SK-N-SH (cell line): ENCODE results near the gene PRL.

Source experiments
- CHD2 ChIP-seq: fragments of 150-350 bp; IDR thresholded peaks from 2 replicates; pipeline ENCODE4 v1.6.1; 2018; ENCODE audit warnings: low read length; ENCODE audit not compliant: partially characterized antibody
- GABPA ChIP-seq: IDR thresholded peaks from 2 replicates; pipeline ENCODE4 v1.4.0; 2012; ENCODE audit warnings: low read depth, mild to moderate bottlenecking
- JUND ChIP-seq: IDR thresholded peaks from 2 replicates; pipeline ENCODE4 v1.4.0; 2012
- POLR2AphosphoS5 ChIP-seq: IDR thresholded peaks from 2 replicates; pipeline ENCODE4 v1.6.1; 2012; ENCODE audit warnings: low read depth, low read length
- RFX5 ChIP-seq: IDR thresholded peaks from 2 replicates; pipeline ENCODE4 v1.6.1; 2012; ENCODE audit warnings: mild to moderate bottlenecking, improper control_type of control experiment, low read length
- SIN3A ChIP-seq: IDR thresholded peaks from 2 replicates; pipeline ENCODE4 v1.6.1; 2012; ENCODE audit warnings: low read depth, mild to moderate bottlenecking, low read length, moderate library complexity, borderline replicate concordance
- TEAD4 ChIP-seq: IDR thresholded peaks from 2 replicates; pipeline ENCODE4 v1.4.0; 2012; ENCODE audit warnings: mild to moderate bottlenecking, borderline replicate concordance; ENCODE audit not compliant: insufficient read depth
- TF ChIP-seq, protein P1 (sequence below): fragments of 200-600 bp; sonication (generic); IDR thresholded peaks from 2 replicates; pipeline ENCODE4 v1.6.1; 2017; ENCODE audit warnings: antibody characterized with exemption, mild to moderate bottlenecking, moderate library complexity
- TF ChIP-seq, protein P2 (sequence below): IDR thresholded peaks from 2 replicates; pipeline ENCODE4 v1.4.0; 2012; ENCODE audit warnings: low read depth
- TF ChIP-seq, protein P3 (sequence below): fragments of 150-350 bp; IDR thresholded peaks from 2 replicates; pipeline ENCODE4 v1.6.1; 2017; ENCODE audit warnings: antibody characterized with exemption, low read length, low read depth, borderline replicate concordance

DNA sequence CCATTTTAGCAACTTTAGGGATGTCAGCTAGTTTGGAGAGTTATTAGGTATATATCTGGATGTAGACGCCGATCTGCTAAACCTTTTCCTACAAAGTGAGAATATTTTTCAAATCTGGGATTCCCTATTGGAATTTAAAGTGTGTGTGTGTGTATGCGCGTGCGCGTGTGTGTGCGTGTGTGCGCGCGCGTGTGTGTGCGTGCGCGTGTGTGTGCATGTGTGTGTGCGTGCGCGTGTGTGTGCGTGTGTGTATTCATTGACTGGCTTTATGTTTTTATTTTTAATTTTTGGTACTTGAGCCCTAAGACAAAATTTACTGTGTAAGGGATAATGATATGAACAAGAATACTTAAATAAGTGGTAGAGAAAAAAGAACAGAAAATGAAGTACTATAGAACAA, 8.1 kb downstream of the PRL start:
- TF ChIP-seq POLR2AphosphoS5 (no peak), SIN3A (no peak), CHD2 (no peak), RFX5 (no peak), GABPA (no peak), JUND (no peak), TEAD4 (no peak)
- TF ChIP-seq, protein P1, sequence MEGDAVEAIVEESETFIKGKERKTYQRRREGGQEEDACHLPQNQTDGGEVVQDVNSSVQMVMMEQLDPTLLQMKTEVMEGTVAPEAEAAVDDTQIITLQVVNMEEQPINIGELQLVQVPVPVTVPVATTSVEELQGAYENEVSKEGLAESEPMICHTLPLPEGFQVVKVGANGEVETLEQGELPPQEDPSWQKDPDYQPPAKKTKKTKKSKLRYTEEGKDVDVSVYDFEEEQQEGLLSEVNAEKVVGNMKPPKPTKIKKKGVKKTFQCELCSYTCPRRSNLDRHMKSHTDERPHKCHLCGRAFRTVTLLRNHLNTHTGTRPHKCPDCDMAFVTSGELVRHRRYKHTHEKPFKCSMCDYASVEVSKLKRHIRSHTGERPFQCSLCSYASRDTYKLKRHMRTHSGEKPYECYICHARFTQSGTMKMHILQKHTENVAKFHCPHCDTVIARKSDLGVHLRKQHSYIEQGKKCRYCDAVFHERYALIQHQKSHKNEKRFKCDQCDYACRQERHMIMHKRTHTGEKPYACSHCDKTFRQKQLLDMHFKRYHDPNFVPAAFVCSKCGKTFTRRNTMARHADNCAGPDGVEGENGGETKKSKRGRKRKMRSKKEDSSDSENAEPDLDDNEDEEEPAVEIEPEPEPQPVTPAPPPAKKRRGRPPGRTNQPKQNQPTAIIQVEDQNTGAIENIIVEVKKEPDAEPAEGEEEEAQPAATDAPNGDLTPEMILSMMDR = no peak
- TF ChIP-seq, protein P2, sequence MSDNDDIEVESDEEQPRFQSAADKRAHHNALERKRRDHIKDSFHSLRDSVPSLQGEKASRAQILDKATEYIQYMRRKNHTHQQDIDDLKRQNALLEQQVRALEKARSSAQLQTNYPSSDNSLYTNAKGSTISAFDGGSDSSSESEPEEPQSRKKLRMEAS = no peak
- TF ChIP-seq, protein P3, sequence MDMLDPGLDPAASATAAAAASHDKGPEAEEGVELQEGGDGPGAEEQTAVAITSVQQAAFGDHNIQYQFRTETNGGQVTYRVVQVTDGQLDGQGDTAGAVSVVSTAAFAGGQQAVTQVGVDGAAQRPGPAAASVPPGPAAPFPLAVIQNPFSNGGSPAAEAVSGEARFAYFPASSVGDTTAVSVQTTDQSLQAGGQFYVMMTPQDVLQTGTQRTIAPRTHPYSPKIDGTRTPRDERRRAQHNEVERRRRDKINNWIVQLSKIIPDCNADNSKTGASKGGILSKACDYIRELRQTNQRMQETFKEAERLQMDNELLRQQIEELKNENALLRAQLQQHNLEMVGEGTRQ = no peak
